ENCODE measurements around the gene LRMDA. TPM values are rescaled to one million over a fixed set of nuclear protein-coding genes. Genes with fewer than 3 reads are reported as not detected.

Gene LRMDA
- total and polyA plus RNA-seq, 2 of the 13 experiments (the other 11 are each of a cell fraction or from before 2014, with no cell fraction given): 13.4 to 22.0 TPM

- TF ChIP-seq ZHX1 (CRISPR knock-in tag; IDR thresholded peaks at IDR 0.05; ENCODE audit: low read depth) (peak; percentile 95), MNT (IDR thresholded peaks at IDR 0.05) (0 out of 2 replicates have a peak, but pooled peaks have one; percentile 15), HNF4G (IDR thresholded peaks at IDR 0.05; ENCODE audit: borderline replicate concordance, low read depth, low read length) (peak; percentile 78), HNF4G (CRISPR knock-in tag; IDR thresholded peaks at IDR 0.05; ENCODE audit: borderline replicate concordance, low read depth) (no peak), TEF (CRISPR knock-in tag; IDR thresholded peaks at IDR 0.05) (no peak), ZBED4 (CRISPR knock-in tag; IDR thresholded peaks at IDR 0.05; ENCODE audit: borderline replicate concordance) (peak; percentile 68; the same call in 1 of the 2 replicates), GLI4 (CRISPR knock-in tag; IDR thresholded peaks at IDR 0.05; ENCODE audit: borderline replicate concordance) (no peak), TOE1 (CRISPR knock-in tag; IDR thresholded peaks at IDR 0.05) (0 out of 2 replicates have a peak, but pooled peaks have one; percentile 79), ZNF572 (CRISPR knock-in tag; IDR thresholded peaks at IDR 0.05) (no peak), TARDBP (CRISPR knock-in tag; IDR thresholded peaks at IDR 0.05) (peak; percentile 83), ZFP41 (CRISPR knock-in tag; IDR thresholded peaks at IDR 0.05; ENCODE audit: borderline replicate concordance) (0 out of 2 replicates have a peak, but pooled peaks have one; percentile 62), MTA1 (CRISPR knock-in tag; IDR thresholded peaks at IDR 0.05; ENCODE audit: borderline replicate concordance) (peak; percentile 73; the same call in 1 of the 2 replicates), KDM1A (CRISPR knock-in tag; IDR thresholded peaks at IDR 0.05) (peak; percentile 51; the same call in 1 of the 2 replicates), ZKSCAN5 (CRISPR knock-in tag; IDR thresholded peaks at IDR 0.05) (no peak; the same call in 1 of the 2 replicates), ZNF878 (CRISPR knock-in tag; IDR thresholded peaks at IDR 0.05) (peak; percentile 88; the same call in 1 of the 2 replicates), JUNB (CRISPR knock-in tag; IDR thresholded peaks at IDR 0.05; ENCODE audit: borderline replicate concordance) (peak; percentile 59; the same call in 1 of the 2 replicates), ZNF549 (CRISPR knock-in tag; IDR thresholded peaks at IDR 0.05) (no peak), ZNF576 (CRISPR knock-in tag; IDR thresholded peaks at IDR 0.05) (no peak), CHCHD3 (CRISPR knock-in tag; IDR thresholded peaks at IDR 0.05) (no peak), ZSCAN21 (CRISPR knock-in tag; IDR thresholded peaks at IDR 0.05; ENCODE audit: borderline replicate concordance) (peak; percentile 96)
Observed at GRCh38 chr10:76024460-76025123, 593.2 kb downstream of the LRMDA start (continued).

Measured in HepG2 (cell line).